Glutamatergic neuron (in vitro differentiated cells): Measurements from ENCODE around the gene SERTAD2. TPM values are rescaled to one million over a fixed set of nuclear protein-coding genes. Genes with fewer than 3 reads are reported as not detected.

Experiments used
- DNase-seq: peaks from one replicate; pipeline ENCODE4 v3.0.0; 2022
- H3K27ac Mint-ChIP-seq: one replicate; pipeline ENCODE4 v1.8.0; 2020; ENCODE audit warnings: mild to moderate bottlenecking, mixed read lengths, inconsistent platforms; ENCODE audit not compliant: unreplicated experiment
- H3K27me3 Mint-ChIP-seq: one replicate; pipeline ENCODE4 v1.8.0; 2020; ENCODE audit warnings: mild to moderate bottlenecking, moderate library complexity, mixed read lengths, inconsistent platforms; ENCODE audit not compliant: unreplicated experiment
- H3K36me3 Mint-ChIP-seq: one replicate; pipeline ENCODE4 v1.8.0; 2020; ENCODE audit warnings: mild to moderate bottlenecking, mixed read lengths, inconsistent platforms; ENCODE audit not compliant: unreplicated experiment
- H3K4me1 Mint-ChIP-seq: one replicate; pipeline ENCODE4 v1.8.0; 2020; ENCODE audit warnings: mild to moderate bottlenecking, low read depth, mixed read lengths, inconsistent platforms; ENCODE audit not compliant: unreplicated experiment
- H3K4me3 Mint-ChIP-seq: one replicate; pipeline ENCODE4 v1.8.0; 2020; ENCODE audit warnings: mild to moderate bottlenecking, mixed read lengths, inconsistent platforms; ENCODE audit not compliant: unreplicated experiment
- H3K9me3 Mint-ChIP-seq: one replicate; pipeline ENCODE4 v1.8.0; 2020; ENCODE audit warnings: mild to moderate bottlenecking, moderate library complexity, mixed read lengths, inconsistent platforms; ENCODE audit not compliant: unreplicated experiment
- CTCF ChIP-seq: fragments of 200-600 bp; sonication (generic); IDR thresholded peaks from one replicate; pipeline ENCODE4 v1.5.0; 2021; ENCODE audit not compliant: partially characterized antibody, unreplicated experiment
- total RNA-seq: library from RNA; stranded (reverse); fragmentation: NEBNext Ultra II Directional; extraction: Animal tissue kit (Norgen Biotek cat#: 25700); gene quantifications from one replicate; pipeline ENCODE4 v1.2.1, GENCODE V29; 2021; ENCODE audit not compliant: unreplicated experiment

The SERTAD2 gene
- total RNA-seq, 1 donor from 2014 or later, result 15.7 TPM

- DNase-seq, result no peak
- Mint-ChIP-seq H3K4me1 (peaks cover 2% of the 10 kb centered on the region), H3K9me3 (no peaks in the 10 kb centered on the region), H3K27ac (no peak overlapping the region), H3K4me3 (no peak overlapping the region), H3K36me3 (no peaks in the 10 kb centered on the region), H3K27me3 (no peaks in the 10 kb centered on the region)
- no peak for TF ChIP-seq CTCF
Measured at GRCh38 chr2:64688909-64689308, 35.2 kb upstream of the SERTAD2 start.

- no peak overlapping the region for H3K27ac Mint-ChIP-seq
- no peak for DNase-seq
Measured at GRCh38 chr2:64686283-64686956, 32.7 kb upstream of the SERTAD2 start.

GRCh38 chr2:64685430-64685829 is 31.7 kb upstream of the SERTAD2 start:
- Mint-ChIP-seq H3K4me3 (no peak overlapping the region), H3K36me3 (no peaks in the 10 kb centered on the region), H3K9me3 (no peaks in the 10 kb centered on the region), H3K4me1 (peaks cover 3% of the 10 kb centered on the region), H3K27me3 (no peaks in the 10 kb centered on the region), H3K27ac (no peak overlapping the region)
- TF ChIP-seq CTCF, result no peak
- no peak for DNase-seq

More at GRCh38 chr2:64686283-64686956, 32.7 kb upstream of the SERTAD2 start:
- Mint-ChIP-seq H3K36me3 (no peaks in the 10 kb centered on the region), H3K9me3 (no peaks in the 10 kb centered on the region), H3K4me3 (no peak overlapping the region), H3K4me1 (peaks cover 2% of the 10 kb centered on the region), H3K27me3 (no peaks in the 10 kb centered on the region)
- TF ChIP-seq CTCF, result no peak

- no peaks in the 10 kb centered on the region for H3K9me3 Mint-ChIP-seq
- DNase-seq, result no peak
- H3K4me1 Mint-ChIP-seq, result peaks cover 13% of the 10 kb centered on the region
- no peak overlapping the region for H3K4me3 Mint-ChIP-seq
- H3K27me3 Mint-ChIP-seq, result no peaks in the 10 kb centered on the region
- no peaks in the 10 kb centered on the region for H3K36me3 Mint-ChIP-seq
- no peak for TF ChIP-seq CTCF
- H3K27ac Mint-ChIP-seq, result no peak overlapping the region
Measured at GRCh38 chr2:64683771-64684510, 30.2 kb upstream of the SERTAD2 start.

- H3K36me3 Mint-ChIP-seq, result no peaks in the 10 kb centered on the region
- no peak for DNase-seq
- no peaks in the 10 kb centered on the region for H3K9me3 Mint-ChIP-seq
- no peak overlapping the region for H3K4me3 Mint-ChIP-seq
- no peak overlapping the region for H3K27ac Mint-ChIP-seq
- no peaks in the 10 kb centered on the region for H3K27me3 Mint-ChIP-seq
- H3K4me1 Mint-ChIP-seq, result peaks cover 13% of the 10 kb centered on the region
- TF ChIP-seq CTCF, result no peak
Measured at GRCh38 chr2:64681479-64681967, 27.8 kb upstream of the SERTAD2 start.
